H7 (cell line): ENCODE data around the gene KCNB1. TPM values are rescaled to one million over a fixed set of nuclear protein-coding genes. Genes with fewer than 3 reads are reported as not detected.

Source experiments
- DNase-seq: peaks from one replicate; pipeline ENCODE4 v3.0.0; 2012
- H3K27me3 ChIP-seq: 2 replicates; pipeline ENCODE4 v1.6.0; 2011; ENCODE audit warnings: mild to moderate bottlenecking, low read length; ENCODE audit not compliant: control insufficient read depth, insufficient read depth
- H3K36me3 ChIP-seq: replicated peaks from 2 replicates; pipeline ENCODE4 v1.5.1; 2011; ENCODE audit warnings: low read length; ENCODE audit not compliant: control insufficient read depth, insufficient read depth
- H3K4me3 ChIP-seq: 2 replicates; pipeline ENCODE4 v1.5.1; 2011; ENCODE audit warnings: low read depth, mild to moderate bottlenecking, control low read depth, low read length, moderate library complexity; ENCODE audit not compliant: insufficient read depth
- total RNA-seq: library from RNA; depleted of rRNA; stranded (reverse); fragments of >200 nt; shearing (Covaris generic); gene quantifications from 2 replicates; pipeline ENCODE4 v1.2.3, GENCODE V29; 2014

The KCNB1 gene
- total RNA-seq, 1 experiment from 2014 or later, result 0.48 TPM

DNA sequence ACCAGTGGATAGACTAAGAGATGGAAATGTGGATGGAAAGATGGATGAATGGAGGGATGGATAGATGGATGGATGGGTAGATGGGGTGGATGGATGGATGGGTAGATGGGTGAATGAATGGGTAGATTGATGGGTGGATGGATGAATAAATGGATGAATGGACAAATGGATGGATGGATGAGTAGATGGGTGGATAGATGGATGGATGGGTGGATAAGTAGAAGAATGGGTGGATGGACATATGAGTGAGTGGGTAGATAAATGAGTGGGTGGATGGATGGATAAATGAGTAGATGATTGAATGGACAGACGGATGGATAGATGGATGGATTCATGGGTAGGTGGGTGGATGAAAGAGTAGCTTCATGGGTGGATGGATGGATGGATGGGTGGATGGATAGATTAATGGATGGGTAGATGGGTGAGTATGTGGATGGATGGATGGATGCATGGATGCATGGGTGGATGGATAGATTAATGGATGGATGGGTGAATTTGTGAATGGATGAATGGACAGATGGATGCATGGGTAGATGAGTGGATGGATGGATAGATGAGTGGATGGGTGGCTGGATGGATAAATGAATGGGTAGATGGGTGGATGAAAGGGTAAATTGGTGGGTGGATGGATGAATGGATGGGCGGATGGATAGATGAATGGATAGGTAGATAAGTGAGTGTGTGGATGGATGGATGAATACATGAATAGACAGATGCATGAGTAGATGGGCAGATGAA lies 29.5 kb upstream of the KCNB1 start:
- H3K27me3 ChIP-seq, result no peaks in the 10 kb centered on the region
- H3K4me3 ChIP-seq, result no peak overlapping the region
- DNase-seq, result no peak
- peaks cover 9% of the 10 kb centered on the region for H3K36me3 ChIP-seq

DNA sequence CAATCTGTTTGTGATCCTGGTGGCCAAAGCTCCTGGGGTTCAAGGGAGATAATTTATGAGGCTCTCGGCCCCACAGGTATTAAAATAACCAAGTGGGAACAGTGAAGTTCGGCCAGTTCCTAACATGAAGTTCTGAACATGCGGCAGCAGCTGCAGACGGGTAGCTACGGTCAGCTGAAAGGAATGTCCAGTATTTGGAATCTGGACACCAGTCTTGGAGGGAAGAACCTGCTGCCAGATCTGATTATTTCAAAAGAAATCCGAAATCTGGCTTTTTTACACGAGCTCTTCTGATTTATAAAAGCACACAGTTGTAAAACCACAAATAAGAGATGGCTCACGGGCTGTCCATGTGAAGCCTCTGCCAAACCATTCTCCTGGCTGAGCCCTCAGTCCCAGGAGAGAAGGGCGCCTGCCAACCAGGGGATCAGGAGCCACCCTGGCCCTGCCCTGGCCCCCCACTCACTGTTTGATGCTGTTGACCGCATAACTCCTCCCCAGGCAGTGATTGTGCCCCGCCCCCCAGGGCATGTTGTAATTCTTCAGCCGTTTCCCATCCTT lies 28.2 kb upstream of the KCNB1 start:
- no peak for DNase-seq
- no peaks in the 10 kb centered on the region for H3K27me3 ChIP-seq
- H3K36me3 ChIP-seq, result peaks cover 10% of the 10 kb centered on the region
- H3K4me3 ChIP-seq, result no peak overlapping the region

DNA sequence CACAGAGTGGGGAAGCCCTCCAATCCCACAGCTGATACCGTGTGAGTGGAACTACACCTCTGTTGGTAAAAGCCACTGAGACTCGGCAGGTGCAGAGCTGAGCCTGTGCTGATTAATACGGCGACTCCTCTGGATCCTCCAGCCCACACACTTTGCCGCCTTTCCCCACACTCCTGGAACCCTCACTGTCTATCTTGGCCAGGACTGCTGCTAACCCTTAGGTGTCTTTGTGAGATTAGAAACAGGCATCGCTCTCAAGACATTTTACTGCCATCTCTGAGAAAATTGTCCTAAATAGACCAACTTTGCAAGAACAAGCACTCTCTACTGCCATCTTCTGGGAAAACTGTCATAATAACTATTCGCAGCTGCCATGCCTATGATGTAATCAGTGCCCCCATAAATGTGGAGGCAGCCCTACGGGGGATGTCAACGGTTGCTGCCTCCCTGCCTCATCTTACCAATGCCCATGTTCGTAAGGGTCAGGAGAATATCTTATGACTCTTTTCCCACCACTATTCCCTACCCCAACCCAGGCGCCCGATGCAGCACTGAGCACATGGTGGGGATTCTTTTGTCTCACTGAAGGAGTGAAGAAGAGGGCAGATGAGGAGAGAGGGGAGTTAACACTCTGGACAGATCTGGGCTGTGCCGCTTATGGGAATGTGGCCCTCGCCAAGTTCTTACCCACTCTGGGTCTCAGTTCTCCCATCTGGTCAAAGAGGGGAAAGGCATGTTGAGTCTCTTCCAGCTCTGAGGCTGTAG lies 26.1 kb upstream of the KCNB1 start:
- no peaks in the 10 kb centered on the region for H3K27me3 ChIP-seq
- peaks cover 10% of the 10 kb centered on the region for H3K36me3 ChIP-seq
- DNase-seq, result peak; percentile 80
- no peak overlapping the region for H3K4me3 ChIP-seq

DNA sequence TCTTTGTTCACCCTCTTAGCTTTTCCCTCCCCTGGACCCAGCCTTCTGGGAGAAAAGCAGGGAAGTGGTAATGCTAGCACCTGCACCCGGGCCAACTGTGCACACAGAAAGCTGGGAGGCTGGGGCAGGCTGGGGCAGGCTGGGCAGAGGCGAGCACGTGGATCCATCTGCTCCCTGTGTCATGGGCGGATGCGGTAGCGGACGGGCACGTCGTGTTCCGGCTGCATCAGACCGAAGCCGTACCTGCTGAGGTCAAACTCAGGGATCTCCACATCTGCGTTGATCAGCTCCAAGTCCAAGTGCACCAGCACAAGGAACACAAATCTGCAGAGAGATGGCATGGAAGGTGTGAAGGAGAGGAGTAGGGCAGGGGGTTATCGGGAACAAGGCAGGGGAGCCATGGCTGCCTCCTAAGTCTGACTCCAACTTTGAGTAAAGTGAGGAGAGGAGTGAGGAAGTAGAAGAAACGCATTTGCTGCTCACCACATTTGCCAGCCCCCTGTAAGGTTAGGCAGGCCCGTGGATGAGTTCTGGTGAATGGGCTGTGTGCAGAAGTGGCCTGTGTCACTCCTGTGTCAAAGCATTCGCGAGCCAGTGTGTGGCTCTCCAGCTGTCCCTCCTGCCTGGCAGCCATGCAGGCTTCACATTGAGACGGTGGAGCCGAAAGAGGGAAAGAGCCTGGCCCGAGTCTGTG lies 25.4 kb upstream of the KCNB1 start:
- peaks cover 10% of the 10 kb centered on the region for H3K36me3 ChIP-seq

DNA sequence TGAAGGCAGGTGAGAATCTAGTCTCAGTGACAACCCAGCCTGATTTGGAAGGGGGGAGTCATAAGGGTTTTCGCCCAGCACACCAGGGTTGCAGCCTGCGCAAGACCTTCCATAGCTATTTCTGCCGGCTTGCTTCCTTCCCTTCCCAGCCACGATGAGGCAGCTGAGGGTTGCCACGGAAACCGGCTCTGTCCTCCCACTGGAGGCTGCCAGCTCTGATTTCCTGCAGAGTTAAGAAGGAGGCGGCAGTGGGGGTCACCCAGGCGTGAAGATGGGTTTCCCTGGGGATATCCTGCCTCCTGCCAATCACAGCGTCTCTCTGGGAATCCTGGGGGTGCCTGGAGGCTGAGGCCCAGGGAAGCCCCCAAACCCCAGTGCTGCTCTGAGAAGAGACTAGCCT lies 23.1 kb upstream of the KCNB1 start:
- peak; percentile 70 for DNase-seq

More for the DNA sequence above, 25.4 kb upstream of the KCNB1 start:
- H3K4me3 ChIP-seq, result no peak overlapping the region
- no peak for DNase-seq
- no peaks in the 10 kb centered on the region for H3K27me3 ChIP-seq

DNA sequence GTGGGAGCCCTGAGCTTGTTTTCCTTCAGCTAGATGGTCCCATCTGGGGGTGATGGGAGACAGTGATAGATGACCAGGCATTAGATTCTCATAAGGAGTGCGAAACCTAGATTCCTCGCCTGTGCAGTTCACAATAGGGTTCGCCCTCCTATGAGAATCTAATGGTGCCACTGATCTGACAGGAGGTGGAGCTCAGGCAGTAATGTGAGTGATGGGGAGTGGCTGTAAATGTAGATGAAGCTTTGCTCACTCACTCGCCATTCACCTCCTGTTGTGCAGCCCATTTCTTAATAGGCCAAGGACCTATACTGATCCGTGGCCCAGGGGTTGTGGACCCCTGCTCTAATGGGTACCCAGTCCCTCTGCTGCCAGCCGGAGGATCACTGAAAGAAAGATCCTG lies 20.7 kb upstream of the KCNB1 start:
- DNase-seq, result no peak
- no peaks in the 10 kb centered on the region for H3K27me3 ChIP-seq
- H3K36me3 ChIP-seq, result peaks cover 6% of the 10 kb centered on the region
- no peak overlapping the region for H3K4me3 ChIP-seq

More for the DNA sequence above, 23.1 kb upstream of the KCNB1 start:
- H3K27me3 ChIP-seq, result no peaks in the 10 kb centered on the region
- H3K4me3 ChIP-seq, result no peak overlapping the region
- H3K36me3 ChIP-seq, result peaks cover 8% of the 10 kb centered on the region

DNA sequence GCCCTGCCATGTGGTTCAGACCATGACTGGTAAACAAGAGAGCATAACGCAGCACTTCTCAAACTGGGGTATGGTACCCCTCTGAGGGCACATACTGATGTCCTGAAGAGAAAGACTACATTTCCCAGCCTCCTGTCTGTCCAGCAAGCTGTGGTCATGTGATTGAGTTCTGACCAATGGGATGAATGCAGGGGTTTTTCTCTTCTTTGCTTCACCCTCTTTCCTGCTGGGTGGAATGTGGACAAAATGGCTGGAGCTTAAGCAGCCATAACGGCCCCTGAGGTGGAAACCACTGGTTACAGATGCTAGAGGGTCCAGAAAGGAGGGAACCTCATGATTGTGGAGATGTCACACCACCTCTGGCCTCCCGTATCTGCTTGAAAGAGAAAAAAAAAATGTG lies 19.4 kb upstream of the KCNB1 start:
- no peaks in the 10 kb centered on the region for H3K27me3 ChIP-seq
- peak; percentile 42 for DNase-seq
- peaks cover under 1% of the 10 kb centered on the region for H3K36me3 ChIP-seq
- no peak overlapping the region for H3K4me3 ChIP-seq

DNA sequence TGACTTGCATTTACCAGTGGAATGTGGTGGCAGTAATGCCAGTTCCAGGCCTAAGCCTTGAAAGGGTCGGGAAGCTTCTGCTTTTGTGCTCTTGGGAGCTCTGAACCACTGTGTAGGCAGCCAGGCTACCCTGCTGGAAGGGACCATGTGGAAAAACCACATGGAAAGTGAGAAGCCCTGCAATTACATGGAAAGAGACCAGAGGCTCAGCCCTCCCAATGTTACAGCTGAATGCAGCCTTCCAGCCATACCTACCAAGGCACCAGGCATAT lies 14.9 kb upstream of the KCNB1 start:
- H3K27me3 ChIP-seq, result no peaks in the 10 kb centered on the region
- H3K36me3 ChIP-seq, result no peaks in the 10 kb centered on the region
- H3K4me3 ChIP-seq, result no peak overlapping the region
- DNase-seq, result no peak

DNA sequence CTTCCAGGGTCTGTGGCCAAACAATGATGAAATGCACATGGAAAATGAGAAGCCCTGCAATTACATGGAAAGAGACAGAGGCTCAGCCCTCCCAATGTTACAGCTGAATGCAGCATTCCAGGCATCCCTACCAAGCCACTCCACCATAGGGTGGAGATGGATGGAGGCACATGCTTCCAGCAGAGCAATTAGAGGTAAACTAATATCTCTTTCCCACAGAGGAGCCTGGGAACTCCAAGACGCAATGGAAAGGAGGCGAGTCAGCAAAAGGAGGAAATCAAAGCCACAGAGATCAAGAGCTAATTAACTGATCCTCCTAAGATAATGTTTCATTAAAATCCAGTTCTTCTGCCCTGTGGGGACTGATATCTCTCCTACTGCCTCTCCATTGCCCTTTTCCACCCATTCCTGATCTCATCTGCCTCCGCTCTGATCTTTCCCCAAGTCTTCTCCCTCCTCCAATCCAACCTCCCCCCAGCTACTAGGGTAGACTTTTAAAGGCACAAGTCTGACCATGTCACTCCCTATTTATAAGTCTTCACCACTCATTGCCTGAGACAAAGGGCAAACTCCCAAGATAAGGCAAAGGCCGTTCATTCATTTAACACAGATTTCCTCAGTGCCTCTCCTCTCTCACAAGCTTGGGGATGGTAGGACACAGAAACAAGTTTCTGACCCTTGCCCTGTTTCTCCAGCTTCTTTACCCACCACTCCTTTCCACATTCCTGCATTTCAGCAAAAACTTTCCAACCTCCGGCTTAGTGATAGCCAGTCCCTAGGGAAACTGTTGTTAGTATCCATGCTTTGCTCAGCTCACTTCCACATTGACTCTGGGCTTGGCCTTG lies 14.3 kb upstream of the KCNB1 start:
- Histone ChIP-seq H3K27me3 (no peaks in the 10 kb centered on the region), H3K36me3 (no peaks in the 10 kb centered on the region), H3K4me3 (no peak overlapping the region)
- DNase-seq, result no peak

DNA sequence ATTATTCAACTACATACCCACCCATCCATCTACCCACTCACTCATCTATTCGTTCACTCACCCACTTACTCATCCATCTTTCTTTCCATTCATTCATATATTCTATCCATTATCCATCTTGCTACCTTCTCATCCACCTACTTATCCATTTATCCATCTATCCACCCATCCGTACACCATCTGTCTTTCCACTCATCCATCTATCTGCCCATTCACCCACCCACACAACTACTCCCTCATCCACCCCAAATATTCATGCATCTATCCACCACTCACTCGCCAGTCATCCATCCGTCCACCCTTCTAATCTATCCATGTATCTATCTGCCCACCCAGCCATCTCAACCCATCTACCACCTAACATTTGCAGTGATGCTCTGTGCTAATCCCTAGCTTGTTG lies 13.6 kb upstream of the KCNB1 start:
- DNase-seq, result no peak
- no peaks in the 10 kb centered on the region for H3K36me3 ChIP-seq
- H3K27me3 ChIP-seq, result no peaks in the 10 kb centered on the region
- no peak overlapping the region for H3K4me3 ChIP-seq

DNA sequence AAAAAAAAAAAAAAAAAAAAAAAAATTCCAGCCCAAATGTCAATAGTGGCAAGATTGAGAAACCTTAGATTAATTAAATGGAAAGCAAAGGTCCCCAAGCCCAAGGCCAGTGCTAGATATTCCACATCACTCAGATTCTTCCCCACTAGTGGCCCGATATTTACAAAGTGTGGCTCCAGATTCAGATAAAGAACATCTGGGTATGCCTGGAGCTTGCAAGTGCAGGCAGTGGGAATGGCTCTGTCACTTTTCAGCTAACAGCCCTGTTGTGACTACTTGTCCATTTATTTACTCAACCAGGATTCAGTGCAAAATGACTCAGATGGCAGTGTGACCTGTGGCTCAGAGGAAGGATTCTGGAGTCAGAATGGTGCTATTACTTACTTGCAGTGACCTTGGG lies 8.2 kb upstream of the KCNB1 start:
- DNase-seq, result no peak
- H3K4me3 ChIP-seq, result no peak overlapping the region
- H3K27me3 ChIP-seq, result no peaks in the 10 kb centered on the region
- no peaks in the 10 kb centered on the region for H3K36me3 ChIP-seq

DNA sequence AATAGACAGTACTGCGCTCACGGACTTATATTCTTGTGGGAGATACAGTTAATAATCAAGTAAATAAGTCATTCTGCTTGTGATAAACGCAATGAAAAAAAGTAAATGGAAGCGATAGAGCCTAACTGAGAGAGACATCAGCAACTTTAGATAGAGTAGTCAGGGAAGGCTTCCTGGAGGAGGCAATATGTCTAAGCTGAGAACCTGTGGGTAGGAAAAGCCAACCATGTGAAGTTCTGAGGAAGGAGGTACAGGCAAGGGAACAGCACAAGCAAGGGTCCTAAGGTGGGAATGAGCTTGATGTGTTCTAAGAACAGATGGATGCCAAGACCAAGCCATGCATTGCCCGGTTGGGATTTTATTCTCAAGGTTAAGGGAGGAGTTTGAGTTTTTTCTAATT lies 7.2 kb upstream of the KCNB1 start:
- no peaks in the 10 kb centered on the region for H3K36me3 ChIP-seq
- no peak for DNase-seq
- H3K27me3 ChIP-seq, result peaks cover 1% of the 10 kb centered on the region
- H3K4me3 ChIP-seq, result no peak overlapping the region

DNA sequence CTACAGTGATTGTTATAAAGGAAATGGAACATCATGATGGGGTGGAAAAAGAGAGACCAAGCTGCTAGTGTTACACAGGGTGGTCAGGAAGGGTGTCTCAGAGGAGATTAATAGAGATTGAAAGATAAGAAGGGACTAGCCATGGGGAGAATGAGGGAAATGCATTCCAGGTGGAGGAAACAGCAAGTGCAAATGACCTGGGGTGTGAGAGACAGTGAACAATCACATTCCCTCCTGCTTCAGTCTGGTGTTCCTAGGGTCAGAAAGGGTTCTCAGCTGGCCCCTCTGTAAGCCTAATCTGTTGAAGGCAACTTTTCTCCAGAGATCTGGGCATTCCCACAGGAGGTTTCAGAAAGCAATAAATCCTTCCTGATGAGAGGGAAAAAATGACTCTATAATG lies 3.6 kb upstream of the KCNB1 start:
- H3K27me3 ChIP-seq, result peaks cover 16% of the 10 kb centered on the region
- H3K4me3 ChIP-seq, result no peak overlapping the region
- no peak for DNase-seq
- no peaks in the 10 kb centered on the region for H3K36me3 ChIP-seq

DNA sequence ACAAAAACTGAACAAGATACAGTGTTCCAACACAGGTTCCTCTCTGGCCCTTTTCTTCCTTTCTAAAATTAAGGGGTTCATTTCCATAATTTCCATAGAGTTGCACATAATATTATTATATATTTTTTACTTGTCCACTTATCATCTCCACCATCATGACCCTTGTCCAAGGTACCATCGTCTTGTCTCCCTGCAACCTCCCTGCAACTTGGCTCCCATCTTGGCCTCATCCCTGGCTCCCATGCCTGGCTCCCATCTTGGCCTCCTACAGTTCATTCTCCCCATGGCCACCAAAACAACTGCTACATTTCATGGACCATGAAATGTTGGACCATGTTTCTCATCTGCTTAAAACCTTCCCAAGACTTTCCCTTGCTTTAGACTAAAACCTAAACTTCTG lies 3.1 kb upstream of the KCNB1 start:
- Histone ChIP-seq H3K4me3 (no peak overlapping the region), H3K36me3 (no peaks in the 10 kb centered on the region), H3K27me3 (peaks cover 16% of the 10 kb centered on the region)
- DNase-seq, result no peak
